ENCODE measurements around the gene SGCD.

GRCh38 chr5:156451505-156451904, 124.5 kb downstream of the SGCD start:
- no peak for TF ChIP-seq CTCF (conservative IDR thresholded peaks at IDR 0.05; ENCODE audit: low read length)
- no peak for TF ChIP-seq EZH2phosphoT487 (IDR thresholded peaks at IDR 0.05; ENCODE audit: borderline replicate concordance)

Measured in Loucy (cell line).